HG03280 (cell line): Measurements from ENCODE around the gene ABCC6.
A peak's percentile ranks its signal among the peaks of the same experiment; 100 is the strongest.
"Not testable (repeated sequence)": the region's sequence is repeated elsewhere in the genome, so short reads cannot be mapped to it uniquely, and the experiment has no call there.

ENCODE experiments used
- ATAC-seq: cut with Tn5 transposase; IDR thresholded peaks from one replicate; pipeline ENCODE4 v1.9.1; 2021; ENCODE audit warnings: mild to moderate bottlenecking, moderate library complexity; ENCODE audit not compliant: unreplicated experiment

The ABCC6 gene

DNA sequence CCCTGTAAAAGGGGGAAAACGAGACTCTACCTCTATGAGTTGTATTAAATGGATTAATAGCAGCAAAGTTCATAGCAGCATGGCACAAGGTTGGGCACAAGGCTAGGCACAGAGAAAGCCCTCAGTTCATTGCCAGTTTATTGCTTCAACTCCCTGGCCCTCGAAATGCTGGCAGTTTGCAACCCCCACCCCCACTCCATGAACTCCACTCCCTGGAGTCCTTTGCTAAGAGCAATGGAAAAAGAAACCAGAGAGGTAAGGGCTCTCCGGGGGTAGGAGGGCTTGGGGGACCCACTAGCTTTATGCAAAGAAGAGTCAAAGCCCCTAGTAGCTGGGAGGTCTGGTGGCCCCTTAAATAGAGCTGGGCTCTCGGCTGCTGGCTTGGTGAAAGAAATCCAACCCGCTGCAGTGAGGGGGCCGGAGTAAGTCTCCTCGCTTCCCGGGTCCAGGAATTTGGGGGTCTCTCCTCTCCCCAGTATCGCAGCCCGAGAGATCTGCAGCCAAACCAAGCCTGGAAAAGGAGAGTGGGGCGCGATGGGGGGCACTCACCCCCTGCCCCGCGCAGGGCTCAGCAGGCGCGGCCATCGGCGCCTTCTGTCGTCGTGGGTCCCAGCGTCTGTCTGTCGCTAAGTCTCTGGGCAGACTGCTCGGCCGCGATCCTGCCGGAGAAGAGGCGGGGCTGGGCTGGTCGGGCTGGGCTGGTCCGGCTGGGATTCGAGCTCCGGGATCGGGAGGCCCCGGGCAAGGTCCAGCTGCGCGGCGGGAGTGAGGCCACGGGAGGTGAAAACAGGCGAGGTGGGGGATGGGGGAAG, at the start of gene ABCC6:
Gene ABCC6, minus strand, starts transcription at position 645 of the 812 bp plus-strand sequence. Its CDS starts 60 bp downstream, at position 585.
- ATAC-seq, result not testable (repeated sequence)

- not testable (repeated sequence) for ATAC-seq
Observed at GRCh38 chr16:16272573-16273221, 49.4 kb upstream of the ABCC6 start.

DNA sequence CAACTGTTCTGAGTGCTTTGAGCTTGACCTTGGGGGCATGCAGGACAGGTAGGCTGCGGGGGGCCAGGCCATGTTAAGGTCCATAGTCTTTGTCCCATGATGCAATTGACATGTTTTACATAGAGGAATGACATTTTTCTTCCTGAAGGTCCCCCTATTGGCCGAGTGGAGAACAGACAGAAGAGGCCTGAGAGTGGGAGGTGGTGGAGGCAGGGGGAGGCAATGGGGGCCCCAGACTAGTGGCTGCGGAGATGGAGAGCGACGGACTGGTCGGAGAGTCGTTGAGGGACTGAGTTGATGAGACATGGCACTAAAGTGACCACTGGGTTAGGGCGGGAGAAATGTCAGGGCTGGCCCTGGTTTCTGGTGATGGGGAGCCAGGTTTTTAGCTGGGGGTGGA, 48.4 kb upstream of the ABCC6 start:
- not testable (repeated sequence) for ATAC-seq

- ATAC-seq, result not testable (repeated sequence)
Observed at GRCh38 chr16:16268185-16268808, 45.0 kb upstream of the ABCC6 start.

DNA sequence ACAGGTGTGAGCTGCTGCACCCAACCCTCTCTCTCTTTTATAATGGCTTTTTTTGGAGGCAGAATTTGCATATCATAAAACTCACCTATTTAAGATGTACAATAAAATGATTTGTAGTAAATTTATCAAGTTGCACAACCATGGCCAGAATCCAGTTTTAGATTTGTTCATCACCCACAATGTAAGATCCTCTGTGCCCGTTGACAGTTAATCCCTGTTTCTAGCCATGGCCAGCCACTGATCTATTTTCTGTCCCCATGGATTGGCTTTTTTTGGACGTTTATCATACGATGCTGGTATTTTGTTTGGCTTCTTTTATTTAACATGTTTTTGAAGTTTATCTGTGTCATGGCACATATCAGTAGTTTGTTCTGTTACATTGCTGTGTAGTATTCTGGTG, 44.4 kb upstream of the ABCC6 start:
- not testable (repeated sequence) for ATAC-seq

DNA sequence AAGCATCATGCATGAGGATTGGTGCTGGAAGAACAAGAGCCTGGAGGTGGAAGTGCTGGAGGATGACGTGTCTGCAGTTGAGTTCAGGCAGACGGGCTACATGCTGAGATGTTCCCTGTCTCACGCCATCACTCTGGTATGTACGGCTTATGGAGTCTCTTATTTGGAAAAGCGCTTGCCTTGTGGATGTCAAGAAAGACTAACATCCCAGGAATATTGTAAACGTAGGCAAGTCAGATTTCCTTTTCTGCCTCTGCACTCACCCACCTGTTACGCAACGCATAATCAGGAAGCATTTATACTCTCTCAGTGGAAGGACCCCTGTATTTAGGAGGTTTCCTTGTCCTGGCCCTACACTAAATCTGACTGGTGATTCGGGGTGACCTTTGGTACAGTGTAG, 41.8 kb upstream of the ABCC6 start:
- ATAC-seq, result not testable (repeated sequence)

DNA sequence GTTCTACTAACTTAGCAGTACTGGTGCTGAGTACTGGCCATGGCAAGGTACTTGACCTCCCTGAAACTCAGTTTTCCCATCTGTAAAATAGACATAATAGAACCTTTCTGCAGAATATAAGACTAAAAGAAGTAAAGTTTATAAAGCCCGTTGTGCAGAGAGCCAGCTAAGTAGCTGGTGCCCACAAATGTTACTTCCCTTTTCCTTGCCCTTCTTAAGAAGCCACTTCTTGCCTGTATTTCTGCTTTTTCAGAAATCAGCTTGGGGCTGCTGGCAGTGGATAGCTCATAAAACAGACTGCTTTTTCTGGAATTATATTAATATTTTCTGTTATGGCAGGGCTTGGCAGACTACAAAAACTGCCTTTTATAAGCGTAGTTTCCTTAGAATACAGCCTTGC, 40.7 kb upstream of the ABCC6 start:
- ATAC-seq, result not testable (repeated sequence)

DNA sequence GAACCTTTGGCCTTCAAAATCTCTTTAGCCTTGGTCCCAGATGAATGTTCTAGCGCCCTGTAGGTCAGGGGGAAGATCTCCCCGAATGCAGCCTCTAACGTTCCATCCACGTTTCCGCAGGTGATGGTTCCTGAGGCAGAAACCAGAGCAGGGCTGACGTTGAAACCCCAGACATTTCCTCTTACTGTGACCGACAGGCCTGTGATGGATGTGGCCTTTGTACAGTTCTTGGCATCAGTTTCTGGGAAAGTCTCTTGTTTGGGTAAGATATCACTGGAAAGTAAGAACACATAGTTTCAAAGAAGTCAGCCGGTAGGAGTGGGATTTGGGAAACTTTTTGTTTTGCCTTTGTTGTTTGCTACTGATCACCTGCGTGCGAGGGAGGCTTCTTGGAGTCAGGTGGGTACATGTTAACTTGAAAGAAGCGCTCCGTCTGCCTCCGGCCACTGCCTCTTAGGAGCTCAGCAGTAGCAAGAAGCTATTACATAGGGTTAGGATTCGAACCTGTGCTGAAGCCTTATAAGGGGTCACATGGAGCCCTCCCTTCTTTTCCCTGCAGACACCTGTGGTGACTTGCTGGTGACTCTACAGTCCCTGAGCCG, 39.8 kb upstream of the ABCC6 start:
- not testable (repeated sequence) for ATAC-seq

DNA sequence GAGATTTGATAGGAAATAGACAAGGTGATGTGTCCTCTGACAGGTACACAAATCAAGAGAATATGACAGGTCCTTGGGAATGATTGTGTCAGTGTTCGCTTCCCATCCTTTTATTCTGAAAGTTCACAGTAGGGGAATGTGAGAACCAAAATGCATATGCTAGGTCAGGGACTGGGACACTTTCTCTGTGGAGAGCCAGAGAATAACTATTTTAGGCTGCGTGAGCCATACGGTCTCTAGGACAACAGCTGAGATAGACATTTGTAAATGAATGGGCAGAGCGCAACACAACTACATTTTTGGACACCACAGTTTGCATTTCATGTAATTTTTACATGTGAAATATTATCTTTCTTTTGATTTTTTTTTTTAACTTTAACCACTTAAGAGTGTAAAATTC, 36.7 kb upstream of the ABCC6 start:
- ATAC-seq, result not testable (repeated sequence)

DNA sequence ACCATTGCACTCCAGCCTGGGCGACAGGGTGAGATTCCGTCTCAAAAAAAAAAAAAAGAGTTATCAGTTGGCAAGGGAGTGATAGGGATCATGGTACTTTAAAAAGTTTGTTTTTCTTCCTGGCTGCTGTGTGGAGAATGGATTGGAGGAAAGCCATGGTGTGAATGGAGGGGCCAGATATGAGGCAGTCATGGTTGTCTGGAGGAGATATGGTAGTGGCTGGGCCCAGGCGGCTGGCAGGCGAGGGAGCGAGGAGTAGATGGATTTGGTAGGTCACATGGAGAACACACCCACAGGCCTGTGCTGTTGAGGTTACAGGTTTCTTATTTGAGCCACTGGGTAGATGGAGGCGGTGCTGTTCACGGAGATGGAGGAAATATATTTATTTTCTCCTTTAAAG, 35.5 kb upstream of the ABCC6 start:
- ATAC-seq, result not testable (repeated sequence)

- ATAC-seq, result not testable (repeated sequence)
Observed at GRCh38 chr16:16257301-16257923, 34.1 kb upstream of the ABCC6 start.

GRCh38 chr16:16252377-16252776, 29.1 kb upstream of the ABCC6 start:
- not testable (repeated sequence) for ATAC-seq

DNA sequence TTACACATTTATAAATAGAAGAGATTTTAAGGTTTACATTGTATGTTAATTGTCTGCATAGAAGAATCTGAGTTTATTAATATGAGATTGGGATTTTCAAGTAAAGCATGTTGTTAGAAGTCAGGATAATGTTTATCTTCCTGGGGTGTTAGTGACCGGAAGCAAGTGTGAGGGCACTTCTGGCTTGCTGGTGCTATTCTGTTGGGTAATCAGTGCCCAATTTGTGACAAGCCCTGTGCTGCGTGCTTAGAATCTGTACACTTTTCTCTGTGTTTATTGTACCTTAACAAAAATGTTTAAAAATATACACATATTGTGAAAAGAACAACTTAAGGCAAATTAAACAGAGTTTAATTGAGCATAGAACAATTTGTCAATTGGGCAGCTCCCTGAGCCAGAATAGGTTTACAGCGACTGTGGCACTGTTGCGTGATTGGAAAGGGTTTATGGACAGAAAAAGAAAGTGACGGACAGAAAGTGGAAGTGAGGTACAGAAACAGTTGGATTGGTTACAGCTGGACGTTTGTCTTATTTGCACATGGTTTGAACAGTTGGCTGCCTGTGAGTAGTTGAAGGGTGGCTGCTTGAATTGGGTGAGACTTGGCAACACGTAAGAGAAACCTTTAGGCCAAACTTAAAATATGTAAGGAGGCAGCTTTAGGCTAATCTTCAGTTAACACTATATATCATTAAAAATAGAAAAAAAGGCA, 26.5 kb upstream of the ABCC6 start:
- ATAC-seq, result not testable (repeated sequence)

DNA sequence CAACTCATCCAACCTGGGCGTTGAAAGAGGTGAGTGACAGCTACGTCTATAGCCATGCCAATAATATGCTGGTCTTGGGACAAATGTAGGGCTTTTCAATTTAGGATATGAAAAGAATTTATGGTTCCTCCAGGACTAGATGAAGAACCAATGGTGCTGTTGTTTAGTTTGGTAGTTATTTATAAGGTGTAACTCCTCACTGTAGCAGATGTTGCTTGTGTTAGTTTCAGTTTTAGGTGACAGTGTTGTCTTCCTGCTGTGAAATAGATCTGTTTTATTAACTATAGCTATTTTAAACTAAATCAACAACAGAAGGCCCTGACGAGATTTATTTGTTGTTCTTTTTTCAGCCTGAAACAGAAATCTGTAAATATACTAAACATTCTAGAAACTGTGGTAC, 24.1 kb upstream of the ABCC6 start:
- not testable (repeated sequence) for ATAC-seq

DNA sequence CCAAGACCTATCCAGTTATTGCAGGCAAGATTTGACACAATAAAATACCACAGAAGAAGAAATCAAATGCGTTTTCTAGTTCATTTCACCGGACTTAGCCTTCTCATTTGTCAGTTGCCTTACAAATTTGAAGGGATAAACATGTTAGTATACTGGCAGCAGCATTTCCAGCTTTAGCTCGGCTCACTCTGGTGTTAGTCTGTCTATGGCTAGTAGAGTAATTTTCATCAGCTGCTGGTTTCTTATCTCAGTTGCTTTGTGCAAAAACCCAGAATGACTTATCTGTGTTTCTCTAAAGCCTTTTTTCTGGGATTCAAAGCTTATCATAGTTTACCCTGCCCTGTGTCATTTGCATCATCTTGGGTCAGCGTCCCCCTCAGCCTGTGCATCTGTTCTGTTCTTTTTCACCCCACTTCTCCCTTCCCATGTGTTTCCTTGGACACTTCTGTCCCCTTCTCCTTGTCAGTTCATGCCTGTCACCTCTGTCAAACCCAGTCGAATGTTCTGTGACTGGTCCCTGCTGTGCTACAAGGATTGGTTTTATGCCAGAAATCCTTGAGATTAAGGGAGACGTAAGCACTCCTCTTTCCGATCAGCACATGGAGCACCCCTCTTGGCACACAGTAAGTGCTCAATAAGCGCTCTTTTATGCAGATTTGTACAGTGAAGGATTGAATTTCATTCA, 23.4 kb upstream of the ABCC6 start:
- ATAC-seq, result not testable (repeated sequence)

- not testable (repeated sequence) for ATAC-seq
Observed at GRCh38 chr16:16243886-16244285, 20.6 kb upstream of the ABCC6 start.

DNA sequence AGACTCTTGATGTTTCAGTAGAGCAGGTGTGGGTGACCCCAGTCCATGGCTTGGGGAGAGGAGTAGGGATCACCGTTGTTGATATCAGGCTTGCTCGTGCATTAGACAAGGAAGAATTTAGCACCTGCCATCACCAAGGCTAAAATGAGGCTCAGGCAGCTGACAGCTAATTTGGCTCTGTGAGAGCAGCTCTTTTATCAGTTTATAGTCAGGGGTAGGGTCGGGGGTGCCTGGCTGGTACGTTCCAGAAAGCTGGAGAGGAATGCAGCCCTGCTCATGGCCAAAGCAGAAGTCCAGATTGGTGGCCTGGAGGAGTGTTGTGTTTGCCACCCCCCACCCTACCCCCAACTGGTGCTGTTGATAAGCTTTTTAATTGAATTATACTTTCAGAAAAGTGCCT, 17.4 kb upstream of the ABCC6 start:
- not testable (repeated sequence) for ATAC-seq

DNA sequence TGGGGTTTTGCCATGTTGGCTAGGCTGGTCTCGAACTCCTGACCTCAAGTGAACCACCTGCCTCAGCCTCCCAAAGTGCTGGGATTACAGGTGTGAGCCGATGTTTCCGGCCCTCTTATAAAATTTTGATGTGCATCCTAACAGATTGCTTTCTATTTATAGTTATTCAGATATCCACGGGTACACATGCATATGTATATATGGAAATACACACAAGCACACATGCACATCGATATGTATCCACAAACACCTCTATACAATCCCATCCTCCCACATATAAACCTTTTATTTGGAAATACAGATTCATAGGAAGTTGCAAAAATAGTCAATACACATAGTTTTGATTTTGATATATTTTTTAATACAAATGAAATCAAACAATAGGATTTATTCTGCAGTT, 14.4 kb upstream of the ABCC6 start:
- ATAC-seq, result not testable (repeated sequence)

DNA sequence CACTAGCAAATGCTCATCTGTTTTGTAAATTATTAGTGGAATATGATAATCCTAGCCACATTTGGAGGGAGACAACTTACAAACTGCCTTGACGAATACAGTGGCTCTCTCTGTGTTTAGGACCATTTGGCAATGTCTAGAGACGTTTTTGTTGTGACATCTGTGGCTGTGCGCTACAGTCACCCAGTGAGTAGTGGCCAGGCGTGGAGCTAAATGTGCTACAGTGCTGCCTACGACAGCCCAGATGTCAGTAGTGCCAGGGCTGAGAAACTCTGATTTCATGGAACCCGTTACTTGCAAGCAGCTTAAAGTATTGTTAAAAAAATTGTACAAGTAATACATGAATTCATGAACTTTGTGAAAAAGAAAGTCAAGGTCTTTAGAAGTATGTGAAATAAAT, 13.8 kb upstream of the ABCC6 start:
- not testable (repeated sequence) for ATAC-seq

- peak; percentile 46 for ATAC-seq
Observed at GRCh38 chr16:16232692-16233061, 9.4 kb upstream of the ABCC6 start.
